H1 (cell line): ENCODE results near the gene GPR61. TPM values are rescaled to one million over a fixed set of nuclear protein-coding genes. Genes with fewer than 3 reads are reported as not detected.

Experiments used
- EP300 ChIP-seq, 2 experiments: IDR thresholded peaks; 1 replicate in 1 of 2; 2 replicates in 1 of 2; pipeline ENCODE4 v1.6.1; 2011 to 2012; ENCODE audit warnings: low read depth in 2 of 2, low read length in 2 of 2, mild to moderate bottlenecking in 2 of 2, borderline replicate concordance in 1 of 2, inconsistent platforms in 1 of 2, moderate library complexity in 1 of 2
- HDAC6 ChIP-seq: IDR thresholded peaks from one replicate; pipeline ENCODE4 v1.7.1; 2012; ENCODE audit warnings: low read depth, mild to moderate bottlenecking, inconsistent platforms, low read length, moderate library complexity
- RAD21 ChIP-seq, 2 experiments: IDR thresholded peaks in 1 of 2; conservative IDR thresholded peaks in 1 of 2; 2 replicates each; pipeline ENCODE4 v1.6.1; 2011; ENCODE audit warnings: low read depth in 2 of 2, low read length in 2 of 2, improper control_type of control experiment in 1 of 2, inconsistent platforms in 1 of 2, mild to moderate bottlenecking in 1 of 2, moderate library complexity in 1 of 2
- ZNF274 ChIP-seq: IDR thresholded peaks from 2 replicates; pipeline ENCODE4 v1.7.0; 2012; ENCODE audit warnings: low read length, borderline replicate concordance; ENCODE audit errors: extremely low read depth
- polyA plus RNA-seq, 7 experiments: library from polyadenylated mRNA; depleted of rRNA in 3 of 7; stranded (reverse) in 5 of 7; unstranded in 2 of 7; fragments of >200 nt in 5 of 7; fragments of 200-250 nt in 2 of 7; gene quantifications; 1 replicate in 5 of 7; 2 replicates in 1 of 7; 4 replicates in 1 of 7; pipeline versions ENCODE4 v1.2.1 to v1.2.3, GENCODE V29; 2011 to 2013; ENCODE audit warnings: missing spikeins in 2 of 7, mixed read lengths in 2 of 7
- total RNA-seq: library from RNA; stranded (reverse); fragmentation: NEBNext Ultra II Directional; extraction: Animal tissue kit (Norgen Biotek cat#: 25700); gene quantifications from 2 replicates; pipeline ENCODE4 v1.2.1, GENCODE V29; 2021

Gene GPR61
- total and polyA plus RNA-seq, 2 of the 8 experiments (the other 6 are each of a cell fraction or from before 2014, with no cell fraction given) = 0.41 to 0.53 TPM

- TF ChIP-seq ZNF274 (no peak), RAD21 (IDR thresholded peaks at IDR 0.05 in 1 of 2, conservative IDR thresholded peaks at IDR 0.05 in 1 of 2; ENCODE audit: low read depth in 2 of 2, low read length in 2 of 2) (peak; percentile 58 to 67), HDAC6 (no peak), EP300 (IDR thresholded peaks at IDR 0.05; ENCODE audit: borderline replicate concordance in 1 of 2, low read depth in 2 of 2, low read length in 2 of 2) (no peak)
Observed at GRCh38 chr1:109499661-109500536, 39.8 kb upstream of the GPR61 start (continued).
